GM12878 (cell line): ENCODE data around the gene EPB41L4B. TPM values are rescaled to one million over a fixed set of nuclear protein-coding genes. Genes with fewer than 3 reads are reported as not detected.

Experiments
- ATAC-seq: fragments of 200-7000 bp; cut with Tn5 transposase; 3 replicates; pipeline ENCODE4 v1.9.1; 2020; ENCODE audit warnings: mild to moderate bottlenecking, moderate library complexity
- BruUV-seq: library from RNA; stranded (reverse); fragments of 400-500 nt; replicated peaks from 2 replicates; lab custom pipeline; 2021; lab: Mats Ljungman, UMichigan
- CTCF ChIA-PET: fragments of 300-600 bp; sonication (Branson Sonifier 250); formaldehyde crosslinking; extraction: SDS; loops from one replicate; lab custom pipeline; 2021; ENCODE audit warnings: inconsistent platforms; lab: Yijun Ruan, JAX
- POLR2A ChIA-PET: fragments of 350-600 bp; formaldehyde crosslinking; extraction: SDS; loops from one replicate; lab custom pipeline; 2021; ENCODE audit warnings: inconsistent platforms; lab: Charles Lee
- RAD21 ChIA-PET: fragments of 300-600 bp; sonication (Branson Sonifier 250); formaldehyde crosslinking; loops from one replicate; lab custom pipeline; 2023; ENCODE audit warnings: antibody characterized with exemption; ENCODE audit not compliant: unreplicated experiment; lab: Charles Lee
- SMC1A ChIA-PET: fragments of 300-600 bp; sonication (Branson Sonifier 250); formaldehyde crosslinking; loops from one replicate; lab custom pipeline; 2023; ENCODE audit not compliant: unreplicated experiment, uncharacterized antibody; lab: Charles Lee
- DNase-seq: peaks from one replicate; pipeline ENCODE4 v3.0.0-alpha.2; 2011; ENCODE audit warnings: low read depth, low spot score
- FAIRE-seq: peaks from 3 replicates; lab custom pipeline; 2011; peaks lifted over from hg19 to GRCh38; lab: Jason Lieb, UNC
- H2AFZ ChIP-seq: 2 replicates; pipeline ENCODE4 v1.6.0; 2011; ENCODE audit warnings: low read depth, low read length, control low read depth; ENCODE audit not compliant: control insufficient read depth
- H3K27ac ChIP-seq: 2 replicates; pipeline ENCODE4 v1.5.1; 2011; ENCODE audit warnings: control low read depth; ENCODE audit not compliant: control insufficient read depth, insufficient read depth
- H3K27me3 ChIP-seq, 2 experiments: replicated peaks in 1 of 2; 2 replicates each; pipeline versions ENCODE4 v1.6.0 to v1.6.1; 2011; ENCODE audit warnings: low read length in 1 of 2; ENCODE audit not compliant: control insufficient read depth in 2 of 2, insufficient read depth in 2 of 2
- H3K36me3 ChIP-seq, 2 experiments: 2 replicates each; pipeline ENCODE4 v1.5.1; 2011; ENCODE audit warnings: low read length in 1 of 2; ENCODE audit not compliant: control insufficient read depth in 2 of 2, insufficient read depth in 2 of 2
- H3K4me1 ChIP-seq: 2 replicates; pipeline ENCODE4 v1.6.1; 2011; ENCODE audit warnings: mild to moderate bottlenecking, low read length, moderate library complexity, mixed read lengths; ENCODE audit not compliant: control insufficient read depth, insufficient read depth
- H3K4me2 ChIP-seq: 2 replicates; pipeline ENCODE4 v1.6.0; 2011; ENCODE audit warnings: control low read depth; ENCODE audit not compliant: control insufficient read depth, insufficient read depth
- H3K4me3 ChIP-seq: fragments of 200-600 bp; sonication (generic); 2 replicates; pipeline ENCODE4 v1.5.1; 2016
- H3K79me2 ChIP-seq: 2 replicates; pipeline ENCODE4 v1.6.0; 2011; ENCODE audit warnings: low read length; ENCODE audit not compliant: control insufficient read depth, insufficient read depth
- H3K9ac ChIP-seq: 2 replicates; pipeline ENCODE4 v1.8.0; 2011; ENCODE audit warnings: low read length, control low read depth, mixed read lengths; ENCODE audit not compliant: control insufficient read depth, insufficient read depth
- H3K9me3 ChIP-seq: replicated peaks from 3 replicates; pipeline ENCODE4 v1.5.1; 2011; ENCODE audit warnings: mild to moderate bottlenecking, low read length; ENCODE audit not compliant: control insufficient read depth, insufficient read depth
- H4K20me1 ChIP-seq: 2 replicates; pipeline ENCODE4 v1.6.0; 2011; ENCODE audit not compliant: control insufficient read depth, insufficient read depth
- CREM ChIP-seq: IDR thresholded peaks from 2 replicates; pipeline ENCODE4 v1.6.1; 2014; ENCODE audit warnings: antibody characterized with exemption, low read depth
- FOXM1 ChIP-seq: IDR thresholded peaks from 2 replicates; pipeline ENCODE4 v1.6.1; 2012; ENCODE audit warnings: low read depth, mild to moderate bottlenecking, inconsistent platforms, low read length, moderate library complexity
- HDGF ChIP-seq: fragments of 450-650 bp; IDR thresholded peaks from 2 replicates; pipeline ENCODE4 v1.6.1; 2016; ENCODE audit warnings: antibody characterized with exemption
- RAD21 ChIP-seq: IDR thresholded peaks from 2 replicates; pipeline ENCODE4 v1.6.1; 2011; ENCODE audit warnings: mild to moderate bottlenecking, low read depth, low read length, moderate library complexity; ENCODE audit not compliant: insufficient read depth
- SREBF1 ChIP-seq: IDR thresholded peaks from 2 replicates; pipeline ENCODE4 v1.6.1; 2012; ENCODE audit warnings: mild to moderate bottlenecking, low read length
- ZNF274 ChIP-seq: IDR thresholded peaks from one replicate; pipeline ENCODE4 v1.8.0; 2011; ENCODE audit not compliant: insufficient read length, insufficient read depth
- WGBS: methylation state at CpG from one replicate; pipeline ENCODE4 v1.1.6; 2016; ENCODE audit warnings: low lambda C conversion rate; ENCODE audit not compliant: insufficient replicate concordance, insufficient coverage; ENCODE audit errors: missing lambda C conversion rate; 5-methylcytosine and 5-hydroxymethylcytosine counted together
- in situ Hi-C: fragments of 300-500 bp; cut with MboI; formaldehyde crosslinking; loops from 9 replicates; pipeline ENCODE4 v1.14.3; 2018; ENCODE audit warnings: mixed read lengths
- intact Hi-C: fragments of 100-400 bp; cut with micrococcal nuclease; formaldehyde crosslinking; loops from one replicate; pipeline ENCODE4 v1.14.2; 2022; ENCODE audit not compliant: unreplicated experiment
- polyA plus RNA-seq, 11 experiments: library from polyadenylated mRNA; depleted of rRNA in 4 of 11; unstranded in 6 of 11; stranded (reverse) in 5 of 11; fragments of >200 nt; fragmentation: Nextera tagmentation in 4 of 11; fragmentation: Illumina TruSeq in 1 of 11; extraction: Ambion mirVana in 4 of 11; extraction: Trizol in 1 of 11; gene quantifications; 1 replicate in 1 of 11; 2 replicates in 10 of 11; pipeline versions ENCODE4 v1.2.1 to v1.2.3, GENCODE V29; 2011 to 2016; ENCODE audit warnings: inconsistent platforms in 2 of 11, missing spikeins in 2 of 11, low read depth in 1 of 11
- total RNA-seq, 4 experiments: library from RNA; depleted of rRNA in 3 of 4; stranded (reverse); fragments of >200 nt in 3 of 4; fragmentation: Illumina TruSeq in 1 of 4; extraction: Trizol in 1 of 4; gene quantifications; 2 replicates each; pipeline versions ENCODE4 v1.2.1 to v1.2.3, GENCODE V29; 2013 to 2021
- TF ChIP-seq, protein P1 (sequence below): fragments of 450-650 bp; IDR thresholded peaks from 2 replicates; pipeline ENCODE4 v1.6.1; 2017; ENCODE audit warnings: mild to moderate bottlenecking, moderate library complexity

The EPB41L4B gene
- total and polyA plus RNA-seq, 10 of the 15 experiments (the other 5 are each of a cell fraction or from before 2014, with no cell fraction given): 0.04 to 0.75 (median 0.13) TPM; not detected in 1

DNA sequence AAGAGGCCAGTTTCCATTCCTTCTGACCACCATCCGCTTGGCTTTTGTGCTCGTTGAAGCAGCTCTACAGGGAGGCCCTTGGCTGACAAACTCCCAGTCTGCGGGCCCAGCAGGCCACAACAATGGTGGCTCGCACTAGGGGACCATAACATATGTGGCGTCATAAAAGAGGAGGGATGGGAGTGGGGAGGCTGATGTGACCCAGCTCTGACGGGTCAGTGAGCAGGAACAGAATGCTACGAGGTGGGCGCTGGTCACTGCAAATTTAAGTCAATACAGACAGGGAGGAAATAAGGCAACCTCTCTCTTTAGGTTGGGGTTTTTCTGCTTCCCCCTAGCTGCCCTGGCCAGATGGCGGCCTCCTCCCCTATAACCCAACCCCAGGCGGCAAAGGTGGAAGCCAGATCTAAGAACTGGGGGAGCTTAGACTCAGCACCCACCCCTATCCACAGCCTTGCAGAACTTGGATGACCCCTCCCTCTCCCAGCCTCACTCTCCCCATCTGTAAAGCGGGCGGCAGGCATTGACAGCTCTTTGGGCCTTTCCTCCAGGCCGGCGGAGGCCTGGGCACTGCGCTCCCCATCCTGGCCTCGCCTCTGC is 154.6 kb downstream of the EPB41L4B start:
- FAIRE-seq (no peak), ATAC-seq (no peak), DNase-seq (no peak)
- in situ Hi-C loops: no loop called here
- Histone ChIP-seq H3K9me3 (no peaks in the 10 kb centered on the region; the same call in 2 of the 3 replicates), H3K9ac (no peak overlapping the region), H2AFZ (no peak overlapping the region), H3K4me3 (no peak overlapping the region), H4K20me1 (no peaks in the 10 kb centered on the region), H3K27ac (no peak overlapping the region), H3K4me1 (0 out of 2 replicates have a peak, but pooled peaks cover 6% of the 10 kb centered on the region), H3K79me2 (no peaks in the 10 kb centered on the region), H3K36me3 (no peaks in the 10 kb centered on the region), H3K27me3 (peaks cover 5 to 7% of the 10 kb centered on the region in 2 experiments; a peak in 3 of 4 replicates), H3K4me2 (no peak overlapping the region)
- RAD21 ChIA-PET: no interaction called here
- intact Hi-C loops: no loop called here
- SMC1A ChIA-PET: no interaction called here
- POLR2A ChIA-PET: no interaction called here
- CTCF ChIA-PET: no interaction called here
- TF ChIP-seq HDGF (no peak), FOXM1 (no peak), SREBF1 (no peak), RAD21 (no peak), CREM (no peak), ZNF274 (no peak)
- TF ChIP-seq, protein P1, sequence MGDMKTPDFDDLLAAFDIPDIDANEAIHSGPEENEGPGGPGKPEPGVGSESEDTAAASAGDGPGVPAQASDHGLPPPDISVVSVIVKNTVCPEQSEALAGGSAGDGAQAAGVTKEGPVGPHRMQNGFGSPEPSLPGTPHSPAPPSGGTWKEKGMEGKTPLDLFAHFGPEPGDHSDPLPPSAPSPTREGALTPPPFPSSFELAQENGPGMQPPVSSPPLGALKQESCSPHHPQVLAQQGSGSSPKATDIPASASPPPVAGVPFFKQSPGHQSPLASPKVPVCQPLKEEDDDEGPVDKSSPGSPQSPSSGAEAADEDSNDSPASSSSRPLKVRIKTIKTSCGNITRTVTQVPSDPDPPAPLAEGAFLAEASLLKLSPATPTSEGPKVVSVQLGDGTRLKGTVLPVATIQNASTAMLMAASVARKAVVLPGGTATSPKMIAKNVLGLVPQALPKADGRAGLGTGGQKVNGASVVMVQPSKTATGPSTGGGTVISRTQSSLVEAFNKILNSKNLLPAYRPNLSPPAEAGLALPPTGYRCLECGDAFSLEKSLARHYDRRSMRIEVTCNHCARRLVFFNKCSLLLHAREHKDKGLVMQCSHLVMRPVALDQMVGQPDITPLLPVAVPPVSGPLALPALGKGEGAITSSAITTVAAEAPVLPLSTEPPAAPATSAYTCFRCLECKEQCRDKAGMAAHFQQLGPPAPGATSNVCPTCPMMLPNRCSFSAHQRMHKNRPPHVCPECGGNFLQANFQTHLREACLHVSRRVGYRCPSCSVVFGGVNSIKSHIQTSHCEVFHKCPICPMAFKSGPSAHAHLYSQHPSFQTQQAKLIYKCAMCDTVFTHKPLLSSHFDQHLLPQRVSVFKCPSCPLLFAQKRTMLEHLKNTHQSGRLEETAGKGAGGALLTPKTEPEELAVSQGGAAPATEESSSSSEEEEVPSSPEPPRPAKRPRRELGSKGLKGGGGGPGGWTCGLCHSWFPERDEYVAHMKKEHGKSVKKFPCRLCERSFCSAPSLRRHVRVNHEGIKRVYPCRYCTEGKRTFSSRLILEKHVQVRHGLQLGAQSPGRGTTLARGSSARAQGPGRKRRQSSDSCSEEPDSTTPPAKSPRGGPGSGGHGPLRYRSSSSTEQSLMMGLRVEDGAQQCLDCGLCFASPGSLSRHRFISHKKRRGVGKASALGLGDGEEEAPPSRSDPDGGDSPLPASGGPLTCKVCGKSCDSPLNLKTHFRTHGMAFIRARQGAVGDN: no peak
- WGBS: 73% methylated on average over 14 of the region's 16 CpGs
- BruUV-seq: no TSS peak
